Subcutaneous abdominal adipose tissue (tissue), 5 donors: ENCODE measurements around the gene DOCK9.

Source experiments
- H3K27ac ChIP-seq: one replicate; pipeline ENCODE4 v1.7.0; 2013; ENCODE audit warnings: low read depth, mild to moderate bottlenecking, inconsistent platforms, low read length, moderate library complexity
- H3K27me3 ChIP-seq, 5 donors: one replicate each; pipeline ENCODE4 v1.7.0; 2013; ENCODE audit warnings: low read length in 5 of 5, inconsistent platforms in 1 of 5; ENCODE audit not compliant: control insufficient read depth in 5 of 5, insufficient read depth in 4 of 5
- H3K36me3 ChIP-seq, 5 donors: one replicate each; pipeline ENCODE4 v1.7.0; 2013; ENCODE audit warnings: low read length in 5 of 5; ENCODE audit not compliant: control insufficient read depth in 5 of 5, insufficient read depth in 5 of 5
- H3K4me1 ChIP-seq, 5 donors: one replicate each; pipeline ENCODE4 v1.7.0; 2013; ENCODE audit warnings: low read length in 5 of 5, mild to moderate bottlenecking in 3 of 5, moderate library complexity in 1 of 5; ENCODE audit not compliant: control insufficient read depth in 5 of 5, insufficient read depth in 5 of 5
- H3K4me3 ChIP-seq, 5 donors: one replicate each; pipeline ENCODE4 v1.7.0; 2013; ENCODE audit warnings: low read length in 5 of 5, low read depth in 1 of 5
- H3K9ac ChIP-seq, 5 donors: one replicate each; pipeline ENCODE4 v1.7.0; 2013; ENCODE audit warnings: low read length in 5 of 5, mild to moderate bottlenecking in 4 of 5, moderate library complexity in 3 of 5
- H3K9me3 ChIP-seq, 5 donors: one replicate each; pipeline ENCODE4 v1.7.0; 2013; ENCODE audit warnings: low read length in 5 of 5; ENCODE audit not compliant: control insufficient read depth in 5 of 5
- donor health status: healthy.
- donor health status: healthy.
- donor health status: healthy.
- donor health status: healthy.
- donor health status: healthy.

DOCK9 gene

GRCh38 chr13:98976941-98977340 is 923 bp downstream of the DOCK9 start:
- no peaks in the 10 kb centered on the region for H3K9me3 ChIP-seq
- H3K36me3 ChIP-seq = no peaks in the 10 kb centered on the region
- peaks cover 0 to 3% (median 0%) of the 10 kb centered on the region in 5 donors for H3K27me3 ChIP-seq
- H3K4me1 ChIP-seq = peaks cover 0 to 62% (median 29%) of the 10 kb centered on the region in 5 donors
- peak overlapping the region; percentile 19 for H3K27ac ChIP-seq
- peak overlapping the region in 3 of 5 donors; percentile 35 to 75 (median 69) for H3K9ac ChIP-seq
- peak overlapping the region; percentile 68 to 94 (median 81) for H3K4me3 ChIP-seq

GRCh38 chr13:98976338-98976737 is 1.5 kb downstream of the DOCK9 start:
- peak overlapping the region; percentile 47 for H3K27ac ChIP-seq
- H3K4me3 ChIP-seq = peak overlapping the region; percentile 25 to 83 (median 68)
- no peaks in the 10 kb centered on the region for H3K9me3 ChIP-seq
- H3K4me1 ChIP-seq = peaks cover 0 to 59% (median 29%) of the 10 kb centered on the region in 5 donors
- H3K27me3 ChIP-seq = peaks cover 0 to 3% (median 0%) of the 10 kb centered on the region in 5 donors
- H3K36me3 ChIP-seq = no peaks in the 10 kb centered on the region
- H3K9ac ChIP-seq = peak overlapping the region in 2 of 5 donors; percentile 22 to 69

- peak overlapping the region; percentile 25 to 83 (median 68) for H3K4me3 ChIP-seq
- peaks cover 0 to 62% (median 29%) of the 10 kb centered on the region in 5 donors for H3K4me1 ChIP-seq
- H3K36me3 ChIP-seq = no peaks in the 10 kb centered on the region
- peak overlapping the region; percentile 47 for H3K27ac ChIP-seq
- H3K9me3 ChIP-seq = no peaks in the 10 kb centered on the region
- peaks cover 0 to 3% (median 0%) of the 10 kb centered on the region in 5 donors for H3K27me3 ChIP-seq
- peak overlapping the region in 4 of 5 donors; percentile 22 to 69 (median 44) for H3K9ac ChIP-seq
Measured at GRCh38 chr13:98975822-98976261, 2.0 kb downstream of the DOCK9 start.

- Histone ChIP-seq H3K4me3 (peak overlapping the region in 1 of 5 donors; percentile 23), H3K9me3 (no peaks in the 10 kb centered on the region), H3K36me3 (no peaks in the 10 kb centered on the region), H3K4me1 (peaks cover 3 to 73% (median 32%) of the 10 kb centered on the region in 5 donors), H3K9ac (peak overlapping the region in 1 of 5 donors; percentile 24), H3K27me3 (peaks cover 0 to 11% (median 0%) of the 10 kb centered on the region in 5 donors), H3K27ac (peak overlapping the region; percentile 47)
Measured at GRCh38 chr13:98974053-98974452, 3.8 kb downstream of the DOCK9 start.

GRCh38 chr13:98972627-98973026 is 5.2 kb downstream of the DOCK9 start:
- peaks cover 3 to 59% (median 21%) of the 10 kb centered on the region in 5 donors for H3K4me1 ChIP-seq

GRCh38 chr13:98972059-98972458 is 5.8 kb downstream of the DOCK9 start:
- Histone ChIP-seq H3K9ac (no peak overlapping the region), H3K27me3 (peaks cover 0 to 11% (median 0%) of the 10 kb centered on the region in 5 donors), H3K9me3 (no peaks in the 10 kb centered on the region), H3K4me3 (no peak overlapping the region), H3K36me3 (no peaks in the 10 kb centered on the region), H3K27ac (peak overlapping the region; percentile 58), H3K4me1 (peaks cover 2 to 55% (median 16%) of the 10 kb centered on the region in 5 donors)

More at GRCh38 chr13:98972627-98973026, 5.2 kb downstream of the DOCK9 start:
- H3K9me3 ChIP-seq = no peaks in the 10 kb centered on the region
- H3K4me3 ChIP-seq = peak overlapping the region in 1 of 5 donors; percentile 21
- H3K27me3 ChIP-seq = peaks cover 0 to 11% (median 0%) of the 10 kb centered on the region in 5 donors
- no peaks in the 10 kb centered on the region for H3K36me3 ChIP-seq
- peak overlapping the region; percentile 49 for H3K27ac ChIP-seq
- peak overlapping the region in 1 of 5 donors; percentile 13 for H3K9ac ChIP-seq

GRCh38 chr13:98970330-98970729 is 7.5 kb downstream of the DOCK9 start:
- Histone ChIP-seq H3K27me3 (peaks cover 0 to 11% (median 0%) of the 10 kb centered on the region in 5 donors), H3K27ac (no peak overlapping the region), H3K9ac (no peak overlapping the region), H3K36me3 (no peaks in the 10 kb centered on the region), H3K4me3 (no peak overlapping the region), H3K9me3 (no peaks in the 10 kb centered on the region), H3K4me1 (peaks cover 0 to 49% (median 4%) of the 10 kb centered on the region in 5 donors)

- peaks cover 6 to 57% (median 10%) of the 10 kb centered on the region in 5 donors for H3K4me1 ChIP-seq
- H3K9ac ChIP-seq = no peak overlapping the region
- peaks cover 0 to 9% (median 0%) of the 10 kb centered on the region in 5 donors for H3K27me3 ChIP-seq
- H3K27ac ChIP-seq = no peak overlapping the region
- no peaks in the 10 kb centered on the region for H3K9me3 ChIP-seq
- H3K4me3 ChIP-seq = no peak overlapping the region
- peaks cover 0 to 2% (median 0%) of the 10 kb centered on the region in 5 donors for H3K36me3 ChIP-seq
Measured at GRCh38 chr13:98967491-98967890, 10.4 kb downstream of the DOCK9 start.

- Histone ChIP-seq H3K9me3 (no peaks in the 10 kb centered on the region), H3K9ac (no peak overlapping the region), H3K36me3 (peaks cover 0 to 2% (median 0%) of the 10 kb centered on the region in 5 donors), H3K27ac (no peak overlapping the region), H3K4me3 (no peak overlapping the region), H3K4me1 (peaks cover 6 to 58% (median 11%) of the 10 kb centered on the region in 5 donors), H3K27me3 (peaks cover 0 to 12% (median 0%) of the 10 kb centered on the region in 5 donors)
Measured at GRCh38 chr13:98966019-98966418, 11.8 kb downstream of the DOCK9 start.

- Histone ChIP-seq H3K9ac (no peak overlapping the region), H3K27ac (no peak overlapping the region), H3K36me3 (peaks cover 0 to 2% (median 0%) of the 10 kb centered on the region in 5 donors), H3K4me1 (peaks cover 6 to 58% (median 18%) of the 10 kb centered on the region in 5 donors), H3K4me3 (no peak overlapping the region), H3K9me3 (no peaks in the 10 kb centered on the region), H3K27me3 (peaks cover 0 to 11% (median 0%) of the 10 kb centered on the region in 5 donors)
Measured at GRCh38 chr13:98965325-98965724, 12.5 kb downstream of the DOCK9 start.
